Ovary (tissue), 3 donors: Measurements from ENCODE around the gene ATF2.

ENCODE experiments used
- CTCF ChIP-seq, 3 donors: fragments of 450-650 bp in 2 of 3; fragments of 200-600 bp in 1 of 3; IDR thresholded peaks; one replicate each; pipeline versions ENCODE4 v1.5.1 to v1.8.0; 2016 to 2022; ENCODE audit warnings: antibody characterized with exemption in 3 of 3, mild to moderate bottlenecking in 1 of 3
- EP300 ChIP-seq: sonication (generic); formaldehyde crosslinking; IDR thresholded peaks from one replicate; pipeline ENCODE4 v1.6.1; 2017; ENCODE audit warnings: antibody characterized with exemption
- POLR2A ChIP-seq: fragments of 450-650 bp; IDR thresholded peaks from one replicate; pipeline ENCODE4 v1.6.1; 2017; ENCODE audit warnings: antibody characterized with exemption, mild to moderate bottlenecking, moderate library complexity
- donor health status: DM: no; HTN: no; CAD: no.

GRCh38 chr2:175080479-175080878 is 87.5 kb downstream of the ATF2 start:
- TF ChIP-seq CTCF (IDR thresholded peaks at IDR 0.05) (no peak), POLR2A (no peak), EP300 (no peak)
